ENCODE data around the gene ROBO1.

Gene ROBO1

DNA sequence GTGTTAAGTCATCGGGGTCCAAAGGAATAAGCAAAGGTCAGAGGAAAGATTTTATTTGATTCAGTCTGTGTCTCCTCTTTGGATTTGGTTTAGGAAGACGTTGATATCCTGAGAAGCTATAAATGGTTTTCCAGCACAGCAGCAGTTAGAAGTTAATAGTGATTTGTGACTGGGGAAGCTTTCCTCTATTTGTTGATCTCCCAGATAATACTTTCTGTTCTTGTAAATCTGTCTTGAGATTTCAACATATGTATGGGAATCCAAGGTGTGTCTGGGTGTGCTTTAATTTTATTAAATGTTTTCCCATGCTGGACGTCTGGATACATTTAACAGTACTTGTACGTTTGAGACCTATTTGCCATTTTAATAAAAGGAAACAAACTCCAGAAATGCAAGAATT, 409.5 kb downstream of the ROBO1 start:
- H3K4me3 ChIP-seq (ENCODE audit: control insufficient read depth, low read depth, low read length), result no peak overlapping the region
- TF ChIP-seq, protein P1, sequence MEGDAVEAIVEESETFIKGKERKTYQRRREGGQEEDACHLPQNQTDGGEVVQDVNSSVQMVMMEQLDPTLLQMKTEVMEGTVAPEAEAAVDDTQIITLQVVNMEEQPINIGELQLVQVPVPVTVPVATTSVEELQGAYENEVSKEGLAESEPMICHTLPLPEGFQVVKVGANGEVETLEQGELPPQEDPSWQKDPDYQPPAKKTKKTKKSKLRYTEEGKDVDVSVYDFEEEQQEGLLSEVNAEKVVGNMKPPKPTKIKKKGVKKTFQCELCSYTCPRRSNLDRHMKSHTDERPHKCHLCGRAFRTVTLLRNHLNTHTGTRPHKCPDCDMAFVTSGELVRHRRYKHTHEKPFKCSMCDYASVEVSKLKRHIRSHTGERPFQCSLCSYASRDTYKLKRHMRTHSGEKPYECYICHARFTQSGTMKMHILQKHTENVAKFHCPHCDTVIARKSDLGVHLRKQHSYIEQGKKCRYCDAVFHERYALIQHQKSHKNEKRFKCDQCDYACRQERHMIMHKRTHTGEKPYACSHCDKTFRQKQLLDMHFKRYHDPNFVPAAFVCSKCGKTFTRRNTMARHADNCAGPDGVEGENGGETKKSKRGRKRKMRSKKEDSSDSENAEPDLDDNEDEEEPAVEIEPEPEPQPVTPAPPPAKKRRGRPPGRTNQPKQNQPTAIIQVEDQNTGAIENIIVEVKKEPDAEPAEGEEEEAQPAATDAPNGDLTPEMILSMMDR (conservative IDR thresholded peaks at IDR 0.05; ENCODE audit: control insufficient read depth, insufficient read depth, low read depth, low read length), result no peak
- DNase-seq (ENCODE audit: low read depth), result no peak

DNA sequence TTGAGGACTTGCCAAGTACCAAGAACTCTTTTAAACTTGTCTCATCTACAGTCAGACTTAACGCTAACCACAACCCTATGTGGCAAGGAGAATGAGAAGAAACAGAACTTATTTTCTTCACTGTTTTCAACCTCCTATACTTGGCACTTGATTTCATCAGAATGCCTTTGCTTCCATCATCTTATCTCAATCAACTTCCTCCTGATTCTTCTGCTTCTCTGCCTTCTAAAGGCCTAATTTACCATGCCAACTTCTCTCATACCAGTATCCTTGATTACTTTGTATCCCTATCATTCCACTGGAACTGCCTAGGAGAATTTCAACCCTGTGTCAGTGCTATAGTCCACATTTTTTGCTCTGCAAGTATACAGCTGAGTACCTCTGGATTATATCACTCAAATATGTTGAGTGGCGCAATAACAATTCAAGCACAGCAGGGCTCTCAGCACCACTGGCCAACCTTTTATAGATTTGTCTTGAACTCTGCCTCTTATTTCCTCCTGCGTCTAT, 413.6 kb downstream of the ROBO1 start:
- TF ChIP-seq, protein P1 (conservative IDR thresholded peaks at IDR 0.05; ENCODE audit: control insufficient read depth, insufficient read depth, low read depth, low read length), result no peak
- DNase-seq (ENCODE audit: low read depth), result no peak
- no peak overlapping the region for H3K4me3 ChIP-seq (ENCODE audit: control insufficient read depth, low read depth, low read length)

DNA sequence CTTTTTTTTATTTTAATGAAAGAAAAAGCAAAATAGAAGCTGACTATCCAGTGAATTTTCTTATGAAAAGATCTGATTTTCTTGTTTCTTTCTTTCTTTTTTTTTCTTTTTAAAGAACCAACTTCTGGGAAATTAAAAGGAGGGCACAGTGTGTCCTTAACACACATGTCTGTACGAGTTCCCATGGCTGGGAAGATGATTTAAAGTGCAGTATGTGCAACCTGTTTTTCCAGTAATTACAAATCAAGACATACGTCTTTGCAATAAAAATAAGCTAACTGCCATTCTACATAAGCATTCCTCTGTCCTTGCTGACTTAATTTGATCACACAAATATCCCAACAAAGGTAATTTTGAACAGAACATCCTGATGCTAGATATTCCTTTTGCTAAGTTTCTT, 416.1 kb downstream of the ROBO1 start:
- TF ChIP-seq, protein P1 (conservative IDR thresholded peaks at IDR 0.05; ENCODE audit: control insufficient read depth, insufficient read depth, low read depth, low read length), result no peak
- no peak for DNase-seq (ENCODE audit: low read depth)
- H3K4me3 ChIP-seq (ENCODE audit: control insufficient read depth, low read depth, low read length), result no peak overlapping the region

DNA sequence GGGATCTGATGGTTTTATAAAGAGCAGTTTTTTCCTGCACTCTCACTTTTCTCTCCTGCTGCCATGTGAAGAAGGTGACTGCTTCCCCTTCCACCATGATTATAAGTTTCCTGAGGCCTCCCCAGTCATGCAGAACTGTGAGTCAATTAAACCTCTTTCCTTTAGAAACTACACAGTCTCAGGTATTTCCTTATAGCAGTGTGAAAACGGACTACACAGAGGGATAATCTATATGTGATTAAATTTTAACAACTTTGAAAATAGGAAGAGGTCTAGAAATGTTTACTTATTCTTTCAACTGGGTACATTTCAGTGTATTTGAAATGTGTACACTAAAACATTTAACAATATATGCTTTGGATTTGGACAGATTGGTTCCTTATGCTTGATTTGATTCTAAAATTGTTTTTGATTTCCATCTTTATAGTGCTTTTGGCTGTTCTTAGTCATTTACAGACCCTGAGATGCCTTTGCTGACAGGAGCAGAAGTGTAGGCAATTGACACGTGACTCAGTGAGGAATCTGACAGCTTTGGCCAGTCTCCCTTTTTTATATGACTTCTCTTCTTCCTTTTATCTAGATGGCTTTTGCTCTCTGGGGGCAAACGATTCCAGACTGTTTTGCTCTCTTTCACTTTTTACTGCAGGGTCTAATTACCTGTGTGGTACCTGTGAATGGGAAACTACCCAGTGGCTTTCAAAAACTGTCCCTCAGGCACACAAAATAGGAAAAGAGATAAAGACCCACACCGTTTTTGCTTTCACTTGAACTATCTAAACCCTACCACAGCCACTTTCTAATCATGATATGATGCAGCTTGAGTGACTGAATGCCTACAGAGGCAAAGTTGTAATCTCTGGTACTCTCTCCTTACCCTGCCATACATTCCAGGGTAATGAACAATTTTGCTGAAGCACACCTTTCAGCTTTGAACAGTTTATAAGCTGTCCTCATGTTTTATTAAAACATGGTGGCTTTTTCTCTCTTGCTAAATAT, 422.6 kb downstream of the ROBO1 start:
- H3K4me3 ChIP-seq (ENCODE audit: control insufficient read depth, low read depth, low read length), result no peak overlapping the region
- TF ChIP-seq, protein P1 (conservative IDR thresholded peaks at IDR 0.05; ENCODE audit: control insufficient read depth, insufficient read depth, low read depth, low read length), result no peak
- DNase-seq (ENCODE audit: low read depth), result no peak

DNA sequence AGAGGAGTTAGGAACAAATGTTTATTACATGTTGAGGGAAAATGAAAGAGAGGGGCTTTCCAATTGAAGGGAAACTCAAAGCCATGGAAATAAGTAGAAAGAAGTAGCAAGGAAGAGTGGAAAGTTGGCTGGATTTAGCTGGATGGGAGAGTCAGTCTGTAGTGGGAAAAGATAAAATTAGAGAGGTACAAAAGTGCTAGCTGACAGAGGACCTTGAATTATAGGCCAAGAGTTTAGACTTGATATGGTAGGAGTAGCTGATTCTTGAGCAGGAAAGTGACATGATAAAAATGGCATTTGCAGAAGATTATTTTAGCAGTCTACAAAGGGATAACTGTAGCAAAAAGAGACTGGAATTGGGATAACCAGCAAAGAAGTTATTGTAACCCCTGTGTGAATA, 425.8 kb downstream of the ROBO1 start:
- no peak overlapping the region for H3K4me3 ChIP-seq (ENCODE audit: control insufficient read depth, low read depth, low read length)
- DNase-seq (ENCODE audit: low read depth), result no peak
- TF ChIP-seq, protein P1 (conservative IDR thresholded peaks at IDR 0.05; ENCODE audit: control insufficient read depth, insufficient read depth, low read depth, low read length), result no peak

DNA sequence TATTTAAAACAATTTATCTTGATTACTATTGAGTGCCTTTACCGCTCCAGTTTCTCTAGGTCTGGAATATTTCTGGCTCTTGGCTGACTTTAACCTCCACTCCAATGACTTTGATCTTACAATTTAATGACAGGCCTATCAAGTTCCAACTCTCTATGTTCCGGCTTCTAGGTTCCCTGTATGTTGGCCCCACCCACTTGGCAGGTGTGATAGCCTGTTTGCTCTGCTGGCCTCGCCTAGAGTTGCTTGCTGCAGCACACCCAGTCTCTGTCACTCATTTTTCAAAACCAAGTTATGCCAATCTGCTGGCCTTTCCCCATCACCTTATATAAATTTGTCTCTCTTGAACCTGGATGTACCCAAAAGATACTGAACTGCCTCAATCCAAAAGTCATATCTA, 428.0 kb downstream of the ROBO1 start:
- TF ChIP-seq, protein P1 (conservative IDR thresholded peaks at IDR 0.05; ENCODE audit: control insufficient read depth, insufficient read depth, low read depth, low read length), result no peak
- no peak overlapping the region for H3K4me3 ChIP-seq (ENCODE audit: control insufficient read depth, low read depth, low read length)
- no peak for DNase-seq (ENCODE audit: low read depth)
